ENCODE measurements around the gene FBXO24. TPM values are rescaled to one million over a fixed set of nuclear protein-coding genes. Genes with fewer than 3 reads are reported as not detected.

FBXO24 gene
- total RNA-seq, 2 donors from 2014 or later: 1.8 to 5.3 TPM

DNA sequence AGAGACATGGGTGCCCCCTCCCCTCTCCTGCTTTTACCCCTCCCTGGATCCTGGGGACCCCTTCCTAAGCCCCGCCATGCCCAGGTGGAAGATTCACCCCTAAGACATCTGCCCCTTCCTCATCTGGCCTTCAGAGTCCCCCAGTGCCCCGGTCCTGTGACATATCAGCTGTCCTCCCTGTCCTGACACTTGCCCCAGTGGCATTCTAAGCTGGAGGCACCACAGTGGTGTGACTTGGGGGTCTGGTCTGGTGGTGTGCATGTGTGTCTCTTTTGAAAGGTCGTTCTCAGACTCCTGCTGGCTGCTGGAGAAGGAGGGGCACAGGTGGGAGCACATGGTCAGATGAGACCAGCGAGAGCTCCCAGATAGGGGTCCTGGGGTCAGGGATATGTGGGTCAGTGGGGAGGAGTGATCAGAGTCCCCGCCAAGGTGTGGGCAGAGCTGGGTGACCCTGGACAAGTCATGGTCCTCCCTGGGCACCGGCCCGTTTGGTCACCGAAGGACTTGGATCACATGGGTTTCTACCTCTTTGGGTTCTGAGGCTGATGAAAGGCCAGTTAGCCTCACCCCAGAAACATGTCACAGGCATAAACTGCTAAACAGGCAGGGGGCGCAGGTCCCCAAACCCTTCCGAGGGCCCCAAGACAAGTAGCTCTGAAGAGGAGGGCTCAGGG, 55.9 kb downstream of the FBXO24 start:
- Histone ChIP-seq H3K27me3 (no peaks in the 10 kb centered on the region), H3K36me3 (replicated peaks in 1 of 2; ENCODE audit: insufficient read depth in 1 of 2, low read depth in 2 of 2) (no peaks in the 10 kb centered on the region), H3K9me3 (no peaks in the 10 kb centered on the region), H3K4me1 (peaks cover 18% of the 10 kb centered on the region), H3K4me3 (no peak overlapping the region), H3K27ac (no peak overlapping the region)
- intact Hi-C loops (cut with DNase I): no loop called here
- WGBS, 2 donors: 86% methylated on average over 5 to 10 of the region's 10 CpGs
- ATAC-seq: no peak
- DNase-seq: no peak
- no peak for TF ChIP-seq CTCF (IDR thresholded peaks at IDR 0.05)
- TF ChIP-seq POLR2A (IDR thresholded peaks at IDR 0.05): no peak

GRCh38 chr7:100642534-100642907, 56.4 kb downstream of the FBXO24 start:
- no peak for TF ChIP-seq CTCF (IDR thresholded peaks at IDR 0.05)
- no peak for TF ChIP-seq POLR2A (IDR thresholded peaks at IDR 0.05)
- Histone ChIP-seq H3K4me1 (peaks cover 18% of the 10 kb centered on the region), H3K4me3 (no peak overlapping the region), H3K36me3 (replicated peaks in 1 of 2; ENCODE audit: insufficient read depth in 1 of 2, low read depth in 2 of 2) (no peaks in the 10 kb centered on the region), H3K27me3 (no peaks in the 10 kb centered on the region), H3K27ac (no peak overlapping the region), H3K9me3 (no peaks in the 10 kb centered on the region)
- intact Hi-C loops (cut with DNase I): no loop called here
- no peak for ATAC-seq
- DNase-seq: no peak
- 78 to 83% methylated on average over 4 to 11 of the region's 11 CpGs for WGBS, 2 donors

DNA sequence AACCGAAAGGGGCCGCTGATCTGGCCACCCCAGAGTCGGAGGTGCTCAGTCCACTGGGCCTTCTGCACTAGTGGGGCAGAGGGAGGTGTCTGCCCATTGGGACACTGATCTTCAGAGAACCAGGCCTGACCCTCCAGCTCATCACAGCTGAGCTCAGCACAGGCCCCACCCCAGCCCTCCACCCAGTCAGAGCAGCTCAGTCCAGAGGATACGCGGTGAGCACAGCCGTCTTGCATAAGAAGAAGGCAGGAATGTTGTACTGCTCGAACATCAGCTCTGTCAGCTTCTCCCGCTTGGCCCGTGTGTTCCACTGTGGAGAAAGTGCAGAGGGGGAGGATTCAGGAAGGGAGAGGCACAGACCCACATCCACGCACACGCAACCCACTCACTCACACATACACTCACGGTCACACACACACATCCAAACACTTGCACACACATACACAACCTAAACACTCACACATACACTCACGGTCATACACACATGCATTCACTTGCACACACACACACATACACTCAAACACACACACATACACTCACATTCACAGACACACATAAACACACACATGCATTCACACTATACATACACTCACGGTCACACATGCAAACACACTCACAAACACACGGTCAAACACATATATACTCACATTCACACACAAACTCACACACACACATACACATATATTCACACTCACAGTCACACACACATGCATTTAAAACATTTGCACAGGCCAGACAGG, 63.9 kb downstream of the FBXO24 start:
- no peak for TF ChIP-seq CTCF (IDR thresholded peaks at IDR 0.05)
- TF ChIP-seq POLR2A (IDR thresholded peaks at IDR 0.05): no peak
- H3K27me3 ChIP-seq: peaks cover 0 to 5% of the 10 kb centered on the region in 2 donors
- 77 to 80% methylated on average over 12 to 15 of the region's 15 CpGs for WGBS, 2 donors
- no peak overlapping the region for H3K27ac ChIP-seq
- no peaks in the 10 kb centered on the region for H3K9me3 ChIP-seq
- ATAC-seq (no peak), DNase-seq (no peak)
- no peaks in the 10 kb centered on the region for H3K36me3 ChIP-seq (replicated peaks in 1 of 2; ENCODE audit: insufficient read depth in 1 of 2, low read depth in 2 of 2)
- intact Hi-C loops (cut with DNase I): no loop called here
- no peaks in the 10 kb centered on the region for H3K4me1 ChIP-seq
- H3K4me3 ChIP-seq: no peak overlapping the region

Small RNA genes lying within 50 kb of the gene (small RNA-seq; reads per million reads assigned to genes)
- not detected for gene SAP25

Other genes starting within 250 kb of the FBXO24 start
- gene PILRB, start 228.2 kb upstream of the FBXO24 start, total RNA-seq: 10 to 100 TPM; 63.3 to 65.6 TPM
- 1 to 10 TPM in 1 of 2 donors, not detected in 1; 7.0 TPM for gene PILRA, start 212.8 kb upstream of the FBXO24 start, total RNA-seq
- 1 to 10 TPM; 1.6 to 3.3 TPM for gene ZCWPW1, start 157.6 kb upstream of the FBXO24 start, total RNA-seq
- 10 to 100 TPM; 14.0 to 34.9 TPM for gene MEPCE, start 156.5 kb upstream of the FBXO24 start, total RNA-seq
- gene PPP1R35, start 149.8 kb upstream of the FBXO24 start, total RNA-seq: 10 to 100 TPM; 39.4 to 69.2 TPM
- 1 to 10 TPM in 1 of 2 donors, not detected in 1; 1.0 TPM for gene SPACDR, start 122.1 kb upstream of the FBXO24 start, total RNA-seq
- gene TSC22D4, start 107.1 kb upstream of the FBXO24 start, total RNA-seq: 10 to 100 TPM; 16.6 to 34.9 TPM
- 1 to 10 TPM; 1.0 to 1.3 TPM for gene NYAP1, start 102.4 kb upstream of the FBXO24 start, total RNA-seq
- 10 to 100 TPM; 20.4 to 24.6 TPM for gene AGFG2, start 47.1 kb upstream of the FBXO24 start, total RNA-seq
- not detected for gene SAP25, start 12.4 kb upstream of the FBXO24 start, total RNA-seq
- gene LRCH4, start 199 bp upstream of the FBXO24 start, total RNA-seq: 100 to 1,000 TPM in 1 of 2 donors, 10 to 100 TPM in 1; 25.4 to 121 TPM
- 10 to 100 TPM in 1 of 2 donors, 1 to 10 TPM in 1; 7.3 to 24.1 TPM for gene PCOLCE, start 16.0 kb downstream of the FBXO24 start, total RNA-seq
- gene MOSPD3, start 26.2 kb downstream of the FBXO24 start, total RNA-seq: 1 to 10 TPM; 6.9 to 8.6 TPM
- under 1 TPM in 1 of 2 donors, not detected in 1; 0.26 TPM for gene TFR2, start 55.2 kb downstream of the FBXO24 start, total RNA-seq
- gene ACTL6B, start 70.1 kb downstream of the FBXO24 start, total RNA-seq: under 1 TPM in 1 of 2 donors, not detected in 1; 0.52 TPM
- gene GNB2, start 87.4 kb downstream of the FBXO24 start, total RNA-seq: 100 to 1,000 TPM; 106 to 123 TPM
- gene GIGYF1, start 107.9 kb downstream of the FBXO24 start, total RNA-seq: 10 to 100 TPM; 25.2 to 49.4 TPM
- 10 to 100 TPM; 17.1 to 20.8 TPM for gene POP7, start 119.8 kb downstream of the FBXO24 start, total RNA-seq
- 1 to 10 TPM; 1.3 to 2.6 TPM for gene EPO, start 134.1 kb downstream of the FBXO24 start, total RNA-seq
- not detected for gene ZAN, start 147.3 kb downstream of the FBXO24 start, total RNA-seq
- 10 to 100 TPM; 33.6 to 46.4 TPM for gene EPHB4, start 241.2 kb downstream of the FBXO24 start, total RNA-seq

Measured in body of pancreas (tissue), 4 donors.